RCC 7860 (cell line): Measurements from ENCODE around the gene DOCK10.
A peak's percentile ranks its signal among the peaks of the same experiment; 100 is the strongest.

Source experiments
- DNase-seq: peaks from one replicate; pipeline ENCODE4 v3.0.0-alpha.2; 2015; ENCODE audit warnings: low spot score
- FAIRE-seq: peaks from 2 replicates; lab custom pipeline; 2012; peaks lifted over from hg19 to GRCh38; lab: Jason Lieb, UNC

The DOCK10 gene

GRCh38 chr2:224747765-224748164, 294.5 kb downstream of the DOCK10 start:
- DNase-seq, result no peak
- no peak for FAIRE-seq

DNA sequence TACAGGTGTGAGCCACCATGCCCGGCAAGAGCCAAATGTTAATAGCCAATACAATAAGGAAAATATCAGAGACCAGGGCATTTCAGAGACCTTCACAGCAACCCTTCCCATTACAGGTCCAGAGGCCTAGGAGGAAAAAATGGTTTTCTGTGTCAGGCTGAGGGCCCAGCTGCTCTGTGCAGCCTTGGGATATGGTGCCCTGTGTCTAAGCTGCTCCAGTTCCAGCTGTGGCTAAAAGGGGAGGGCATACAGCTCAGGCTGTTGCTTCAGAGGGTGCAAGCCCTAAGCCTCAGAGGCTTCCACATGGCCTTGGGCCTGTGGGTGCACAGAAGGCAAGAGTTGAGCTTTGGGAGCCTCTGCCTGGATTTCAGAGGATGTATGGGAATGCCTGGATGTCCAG, 306.0 kb downstream of the DOCK10 start:
- FAIRE-seq (no peak), DNase-seq (no peak)

- FAIRE-seq, result no peak
- no peak for DNase-seq
Observed at GRCh38 chr2:224734949-224735348, 307.3 kb downstream of the DOCK10 start.

DNA sequence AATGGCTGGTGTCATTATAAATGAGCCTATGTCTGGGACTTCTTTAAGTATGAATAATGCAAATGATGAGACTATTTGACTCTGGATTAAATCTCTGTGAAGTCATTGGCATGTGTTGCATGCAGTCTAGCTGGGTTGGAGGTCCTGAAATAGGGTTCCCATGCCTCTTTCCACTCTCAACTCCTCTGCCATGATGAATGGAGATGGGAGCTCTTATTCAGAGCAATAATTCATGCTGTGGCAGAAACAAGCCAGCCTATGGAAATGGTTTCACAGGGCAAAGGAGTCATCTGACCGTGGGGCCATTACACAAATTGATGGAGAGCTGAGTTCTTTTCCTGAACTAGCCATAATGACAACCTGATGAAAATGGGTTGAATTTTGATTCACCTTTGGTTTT, 310.6 kb downstream of the DOCK10 start:
- FAIRE-seq, result no peak
- no peak for DNase-seq

GRCh38 chr2:224729435-224729834, 312.8 kb downstream of the DOCK10 start:
- DNase-seq, result no peak
- FAIRE-seq, result no peak

DNA sequence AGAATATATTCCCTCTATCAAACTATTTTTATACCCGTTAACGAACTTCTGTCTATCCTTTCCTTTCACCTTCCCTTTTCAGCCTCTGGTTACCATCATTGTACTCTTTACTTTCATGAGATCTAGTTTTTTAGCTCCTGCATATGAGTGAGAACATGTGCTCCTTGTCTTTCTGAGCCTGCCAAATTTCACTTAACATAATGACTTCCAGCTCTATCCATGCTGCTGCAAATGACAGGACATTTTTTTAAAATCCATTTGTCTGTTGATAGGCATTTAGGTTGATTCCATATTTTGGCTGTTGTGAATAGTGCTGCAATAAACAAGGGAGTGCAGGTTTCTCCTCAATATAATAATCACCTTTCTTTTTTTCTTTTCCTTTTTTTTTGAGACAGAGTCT, 317.9 kb downstream of the DOCK10 start:
- no peak for FAIRE-seq
- no peak for DNase-seq

GRCh38 chr2:224723586-224724217, 318.6 kb downstream of the DOCK10 start:
- DNase-seq (peak; percentile 40), FAIRE-seq (no peak)

DNA sequence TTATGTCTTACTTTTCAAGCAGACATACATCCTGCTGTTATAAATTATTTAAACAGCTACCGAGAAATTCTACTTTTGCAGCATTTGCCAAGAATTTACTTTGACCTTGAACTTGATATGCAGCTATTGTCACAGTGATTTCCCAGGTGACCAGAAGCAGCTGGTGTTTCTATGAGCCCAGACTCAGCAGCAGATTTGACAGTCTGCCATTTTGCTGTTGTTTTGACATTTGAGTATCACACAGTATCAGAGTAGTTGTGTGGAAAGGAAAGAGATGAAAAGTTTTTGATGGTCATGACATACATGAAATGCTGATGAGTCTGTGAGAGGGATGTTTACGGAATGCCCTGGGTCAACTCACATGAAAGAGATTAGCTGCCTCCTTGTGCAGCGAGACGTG, 319.5 kb downstream of the DOCK10 start:
- no peak for DNase-seq

GRCh38 chr2:224722250-224722649, 320.0 kb downstream of the DOCK10 start:
- FAIRE-seq, result no peak

More for the DNA sequence above, 319.5 kb downstream of the DOCK10 start:
- FAIRE-seq, result no peak

GRCh38 chr2:224716921-224717320, 325.3 kb downstream of the DOCK10 start:
- DNase-seq, result no peak
- no peak for FAIRE-seq

More at GRCh38 chr2:224722250-224722649, 320.0 kb downstream of the DOCK10 start:
- no peak for DNase-seq

GRCh38 chr2:224716201-224716600, 326.1 kb downstream of the DOCK10 start, which contains the start of gene CCDC195:
Gene CCDC195 (minus strand): TSS chr2:224716365. CDS start chr2:224716365, 0 bp downstream.
- no peak for FAIRE-seq
- DNase-seq, result no peak
